ENCODE data around the gene ACADVL. TPM values are rescaled to one million over a fixed set of nuclear protein-coding genes. Genes with fewer than 3 reads are reported as not detected.

ACADVL gene
- polyA plus RNA-seq, 1 donor from 2014 or later, result 397 TPM

- Histone ChIP-seq H3K36me3 (ENCODE audit: insufficient read depth, low read length) (no peaks in the 10 kb centered on the region), H3K4me2 (ENCODE audit: low read length) (peak overlapping the region; percentile 80), H3K79me2 (replicated peaks; ENCODE audit: insufficient read depth, low read length) (peaks cover 55% of the 10 kb centered on the region), H3K4me3 (ENCODE audit: low read length) (peak overlapping the region; percentile 70), H3K9me3 (ENCODE audit: low read length) (no peaks in the 10 kb centered on the region), H3K9me2 (ENCODE audit: insufficient read depth, low read length) (no peaks in the 10 kb centered on the region), H3K9ac (ENCODE audit: low read length) (peak overlapping the region; percentile 88), H3F3A (ENCODE audit: insufficient read depth, low read length, poor library complexity, severe bottlenecking) (no peaks in the 10 kb centered on the region), H4K20me1 (ENCODE audit: insufficient read depth) (no peaks in the 10 kb centered on the region), H2AFZ (ENCODE audit: low read depth, low read length) (no peak overlapping the region), H3K27ac (ENCODE audit: low read length) (peak overlapping the region; percentile 97), H3K27me3 (ENCODE audit: insufficient read depth, low read depth, low read length) (no peaks in the 10 kb centered on the region)
- TF ChIP-seq TAF1 (IDR thresholded peaks at IDR 0.05; ENCODE audit: low read depth), result peak; percentile 52
- TF ChIP-seq REST (IDR thresholded peaks at IDR 0.05; ENCODE audit: borderline replicate concordance), result no peak
- peak; percentile 8 for TF ChIP-seq MXI1 (conservative IDR thresholded peaks at IDR 0.05; ENCODE audit: poor library complexity, severe bottlenecking)
- no peak for TF ChIP-seq EP300 (conservative IDR thresholded peaks at IDR 0.05; ENCODE audit: poor library complexity, severe bottlenecking)
- no peak for TF ChIP-seq CTCF (IDR thresholded peaks at IDR 0.05; ENCODE audit: poor library complexity, severe bottlenecking)
- no peak for TF ChIP-seq SMC3 (conservative IDR thresholded peaks at IDR 0.05; ENCODE audit: poor library complexity)
- TF ChIP-seq RAD21 (conservative IDR thresholded peaks at IDR 0.05), result no peak
- no peak for TF ChIP-seq EZH2 (IDR thresholded peaks at IDR 0.05; ENCODE audit: borderline replicate concordance, insufficient read depth, low read length, poor library complexity, severe bottlenecking)
- TF ChIP-seq POLR2AphosphoS5 (IDR thresholded peaks at IDR 0.05), result no peak
Observed at GRCh38 chr17:7250695-7251627, 31.2 kb downstream of the ACADVL start.

GRCh38 chr17:7251661-7252175, 32.0 kb downstream of the ACADVL start, which contains the start of gene CTDNEP1:
Gene CTDNEP1 (minus strand): TSS chr17:7251734. CDS start chr17:7251296, 438 bp downstream.
- H3K4me2 ChIP-seq (ENCODE audit: low read length), result peak within 1 kb of the TSS; percentile 95
- no peaks in the 10 kb centered on the region for H4K20me1 ChIP-seq (ENCODE audit: insufficient read depth)
- H3K27me3 ChIP-seq (ENCODE audit: insufficient read depth, low read depth, low read length), result no peaks in the 10 kb centered on the region
- peak within 1 kb of the TSS; percentile 62 for H2AFZ ChIP-seq (ENCODE audit: low read depth, low read length)
- H3K4me3 ChIP-seq (ENCODE audit: low read length), result peak within 1 kb of the TSS; percentile 70
- H3K27ac ChIP-seq (ENCODE audit: low read length), result peak within 1 kb of the TSS; percentile 97
- no peaks in the 10 kb centered on the region for H3F3A ChIP-seq (ENCODE audit: insufficient read depth, low read length, poor library complexity, severe bottlenecking)
- H3K9me3 ChIP-seq (ENCODE audit: low read length), result no peaks in the 10 kb centered on the region
- no peaks in the 10 kb centered on the region for H3K9me2 ChIP-seq (ENCODE audit: insufficient read depth, low read length)
- peak within 1 kb of the TSS; percentile 88 for H3K9ac ChIP-seq (ENCODE audit: low read length)
- peaks cover 55% of the 10 kb centered on the region for H3K79me2 ChIP-seq (replicated peaks; ENCODE audit: insufficient read depth, low read length)
- no peaks in the 10 kb centered on the region for H3K36me3 ChIP-seq (ENCODE audit: insufficient read depth, low read length)
- TF ChIP-seq POLR2AphosphoS5 (IDR thresholded peaks at IDR 0.05), result peak; percentile 78
- TF ChIP-seq SMC3 (conservative IDR thresholded peaks at IDR 0.05; ENCODE audit: poor library complexity), result no peak
- peak; percentile 45 for TF ChIP-seq REST (IDR thresholded peaks at IDR 0.05; ENCODE audit: borderline replicate concordance)
- no peak for TF ChIP-seq RAD21 (conservative IDR thresholded peaks at IDR 0.05)
- peak; percentile 11 for TF ChIP-seq TAF1 (IDR thresholded peaks at IDR 0.05; ENCODE audit: low read depth)
- TF ChIP-seq EZH2 (IDR thresholded peaks at IDR 0.05; ENCODE audit: borderline replicate concordance, insufficient read depth, low read length, poor library complexity, severe bottlenecking), result no peak
- TF ChIP-seq CTCF (IDR thresholded peaks at IDR 0.05; ENCODE audit: poor library complexity, severe bottlenecking), result no peak
- no peak for TF ChIP-seq EP300 (conservative IDR thresholded peaks at IDR 0.05; ENCODE audit: poor library complexity, severe bottlenecking)
- no peak for TF ChIP-seq MXI1 (conservative IDR thresholded peaks at IDR 0.05; ENCODE audit: poor library complexity, severe bottlenecking)
